DND-41 (cell line): ENCODE results near the gene MMP24.

Experiments used
- ATAC-seq: fragments of 200-7000 bp; cut with Tn5 transposase; 3 replicates; pipeline ENCODE4 v1.9.1; 2021; ENCODE audit warnings: low read depth; ENCODE audit not compliant: insufficient read depth
- DNase-seq: peaks from one replicate; pipeline ENCODE4 v3.0.0-alpha.2; 2020
- H2AFZ ChIP-seq: 2 replicates; pipeline ENCODE4 v1.6.0; 2012; ENCODE audit warnings: low read depth, low read length
- H3K27ac ChIP-seq: 2 replicates; pipeline ENCODE4 v1.5.1; 2012; ENCODE audit warnings: low read length, inconsistent platforms
- H3K27me3 ChIP-seq: fragments of 200-600 bp; sonication (generic); 2 replicates; pipeline ENCODE4 v1.6.0; 2012; ENCODE audit warnings: low read length, mild to moderate bottlenecking, inconsistent platforms; ENCODE audit not compliant: insufficient read depth, poor library complexity
- H3K36me3 ChIP-seq: 2 replicates; pipeline ENCODE4 v1.5.1; 2012; ENCODE audit warnings: low read length, inconsistent platforms; ENCODE audit not compliant: insufficient read depth
- H3K4me1 ChIP-seq: 2 replicates; pipeline ENCODE4 v1.5.1; 2012; ENCODE audit warnings: mild to moderate bottlenecking, low read length; ENCODE audit not compliant: insufficient read depth
- H3K4me2 ChIP-seq: 2 replicates; pipeline ENCODE4 v1.6.0; 2012; ENCODE audit warnings: mild to moderate bottlenecking, moderate library complexity, low read length, inconsistent platforms; ENCODE audit not compliant: insufficient read depth
- H3K4me3 ChIP-seq, 2 experiments: fragments of 200-600 bp in 1 of 2; shearing (Covaris generic) in 1 of 2; 2 replicates each; pipeline ENCODE4 v1.5.1; 2012 to 2016; ENCODE audit warnings: inconsistent platforms in 2 of 2, low read length in 2 of 2, mild to moderate bottlenecking in 2 of 2, low read depth in 1 of 2, moderate library complexity in 1 of 2
- H3K79me2 ChIP-seq: 2 replicates; pipeline ENCODE4 v1.6.0; 2012; ENCODE audit warnings: low read length, inconsistent platforms; ENCODE audit not compliant: insufficient read depth
- H3K9ac ChIP-seq: 2 replicates; pipeline ENCODE4 v1.6.0; 2012; ENCODE audit warnings: low read depth, mild to moderate bottlenecking, inconsistent platforms, low read length, moderate library complexity
- H3K9me3 ChIP-seq: 2 replicates; pipeline ENCODE4 v1.5.1; 2012; ENCODE audit warnings: low read length, moderate library complexity, mild to moderate bottlenecking, inconsistent platforms; ENCODE audit not compliant: insufficient read depth, severe bottlenecking
- H4K20me1 ChIP-seq: 2 replicates; pipeline ENCODE4 v1.6.0; 2012; ENCODE audit warnings: low read length; ENCODE audit not compliant: insufficient read depth
- CTCF ChIP-seq: IDR thresholded peaks from 2 replicates; pipeline ENCODE4 v1.5.1; 2012; ENCODE audit warnings: borderline replicate concordance, low read length, moderate library complexity, mild to moderate bottlenecking; ENCODE audit not compliant: poor library complexity, severe bottlenecking; ENCODE audit errors: extremely low read depth
- EZH2 ChIP-seq: IDR thresholded peaks from 3 replicates; pipeline ENCODE4 v1.6.1; 2012; ENCODE audit warnings: borderline replicate concordance, low read depth, mild to moderate bottlenecking, moderate library complexity, low read length, inconsistent platforms; ENCODE audit not compliant: severe bottlenecking

Gene MMP24

GRCh38 chr20:35294293-35294685, 67.8 kb downstream of the MMP24 start:
- ATAC-seq: no peak
- H3K27me3 ChIP-seq: no peaks in the 10 kb centered on the region

GRCh38 chr20:35295058-35295457, 68.6 kb downstream of the MMP24 start:
- Histone ChIP-seq H3K4me1 (no peaks in the 10 kb centered on the region), H3K4me2 (no peak overlapping the region), H3K4me3 (no peak overlapping the region), H3K27me3 (no peaks in the 10 kb centered on the region), H3K9me3 (no peaks in the 10 kb centered on the region), H3K79me2 (no peaks in the 10 kb centered on the region), H3K36me3 (no peaks in the 10 kb centered on the region), H3K9ac (no peak overlapping the region), H2AFZ (no peak overlapping the region), H3K27ac (no peak overlapping the region), H4K20me1 (no peaks in the 10 kb centered on the region)
- ATAC-seq (no peak), DNase-seq (no peak)
- TF ChIP-seq CTCF: no peak
- no peak for TF ChIP-seq EZH2

More at GRCh38 chr20:35294293-35294685, 67.8 kb downstream of the MMP24 start:
- no peaks in the 10 kb centered on the region for H3K4me1 ChIP-seq
- H2AFZ ChIP-seq: no peak overlapping the region
- TF ChIP-seq EZH2 (no peak), CTCF (no peak)
- H3K36me3 ChIP-seq: no peaks in the 10 kb centered on the region
- DNase-seq: no peak
- H3K9ac ChIP-seq: no peak overlapping the region
- H3K9me3 ChIP-seq: no peaks in the 10 kb centered on the region
- no peaks in the 10 kb centered on the region for H3K79me2 ChIP-seq
- no peak overlapping the region for H3K4me3 ChIP-seq
- no peak overlapping the region for H3K4me2 ChIP-seq
- H3K27ac ChIP-seq: no peak overlapping the region
- no peaks in the 10 kb centered on the region for H4K20me1 ChIP-seq

- Histone ChIP-seq H3K36me3 (no peaks in the 10 kb centered on the region), H3K27me3 (no peaks in the 10 kb centered on the region), H3K27ac (no peak overlapping the region), H3K4me3 (no peak overlapping the region), H2AFZ (no peak overlapping the region), H3K79me2 (no peaks in the 10 kb centered on the region), H3K9me3 (no peaks in the 10 kb centered on the region), H4K20me1 (no peaks in the 10 kb centered on the region), H3K4me1 (no peaks in the 10 kb centered on the region), H3K4me2 (no peak overlapping the region), H3K9ac (no peak overlapping the region)
- TF ChIP-seq CTCF (no peak), EZH2 (no peak)
- DNase-seq (no peak), ATAC-seq (no peak)
These were observed 69.2 kb downstream of the MMP24 start for GRCh38 chr20:35295674-35296073.

- H3K27ac ChIP-seq: no peak overlapping the region
- no peak overlapping the region for H3K4me2 ChIP-seq
- no peak for DNase-seq
- ATAC-seq: no peak
- H3K27me3 ChIP-seq: no peaks in the 10 kb centered on the region
- H2AFZ ChIP-seq: no peak overlapping the region
- H3K9me3 ChIP-seq: no peaks in the 10 kb centered on the region
- TF ChIP-seq CTCF (no peak), EZH2 (no peak)
- no peaks in the 10 kb centered on the region for H3K36me3 ChIP-seq
- no peaks in the 10 kb centered on the region for H3K79me2 ChIP-seq
- no peaks in the 10 kb centered on the region for H3K4me1 ChIP-seq
- H3K9ac ChIP-seq: no peak overlapping the region
- no peak overlapping the region for H3K4me3 ChIP-seq
- no peaks in the 10 kb centered on the region for H4K20me1 ChIP-seq
These were observed 69.6 kb downstream of the MMP24 start for GRCh38 chr20:35296101-35296554.
